Left cardiac atrium (tissue), 4 donors: ENCODE results near the gene STXBP3. TPM values are rescaled to one million over a fixed set of nuclear protein-coding genes. Genes with fewer than 3 reads are reported as not detected.
"Not testable (repeated sequence)": the region's sequence is repeated elsewhere in the genome, so short reads cannot be mapped to it uniquely, and the experiment has no call there.

Experiments
- ATAC-seq, 2 donors: fragments of 200-7000 bp; cut with Tn5 transposase; one replicate each; pipeline ENCODE4 v1.9.1; 2020; ENCODE audit warnings: mild to moderate bottlenecking in 2 of 2, moderate library complexity in 2 of 2
- DNase-seq: peaks from one replicate; pipeline ENCODE4 v3.0.0-alpha.2; 2020
- intact Hi-C, 2 donors: fragments of 100-400 bp; cut with DNase I; formaldehyde crosslinking; loops; one replicate each; pipeline versions ENCODE4 v1.14.1 to v1.15.1; 2022 to 2023
- long read RNA-seq: library from polyadenylated mRNA; unstranded; transcript quantifications from one replicate; pipeline ENCODE4 v2.0.0, GENCODE V29; 2021
- total RNA-seq, 2 donors: library from RNA; stranded (reverse); fragmentation: NEBNext Ultra II Directional; extraction: Animal tissue kit (Norgen Biotek cat#: 25700); gene quantifications; one replicate each; pipeline ENCODE4 v1.2.1, GENCODE V29; 2021
- donor health status: DM: no; HTN: yes; CAD: no.
- donor health status: DM: no; HTN: yes; CAD: no; lungs with severe emphysema.
- donor health status: DM: yes; HTN: yes; CAD: no.
- donor health status: Dilated cardiomyopathy.

Gene STXBP3, protein sequence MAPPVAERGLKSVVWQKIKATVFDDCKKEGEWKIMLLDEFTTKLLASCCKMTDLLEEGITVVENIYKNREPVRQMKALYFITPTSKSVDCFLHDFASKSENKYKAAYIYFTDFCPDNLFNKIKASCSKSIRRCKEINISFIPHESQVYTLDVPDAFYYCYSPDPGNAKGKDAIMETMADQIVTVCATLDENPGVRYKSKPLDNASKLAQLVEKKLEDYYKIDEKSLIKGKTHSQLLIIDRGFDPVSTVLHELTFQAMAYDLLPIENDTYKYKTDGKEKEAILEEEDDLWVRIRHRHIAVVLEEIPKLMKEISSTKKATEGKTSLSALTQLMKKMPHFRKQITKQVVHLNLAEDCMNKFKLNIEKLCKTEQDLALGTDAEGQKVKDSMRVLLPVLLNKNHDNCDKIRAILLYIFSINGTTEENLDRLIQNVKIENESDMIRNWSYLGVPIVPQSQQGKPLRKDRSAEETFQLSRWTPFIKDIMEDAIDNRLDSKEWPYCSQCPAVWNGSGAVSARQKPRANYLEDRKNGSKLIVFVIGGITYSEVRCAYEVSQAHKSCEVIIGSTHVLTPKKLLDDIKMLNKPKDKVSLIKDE
- total RNA-seq: 10 to 100 TPM; 27.7 to 30.4 TPM
- long read RNA-seq, transcript STXBP3-201 (19 exons, 2,478 nt): major isoform, 54 of 61 reads
- long read RNA-seq, partial matches to known transcripts: 1 of 61 reads
- long read RNA-seq, other reads (novel, unspliced or antisense): 6 of 61 reads

DNA sequence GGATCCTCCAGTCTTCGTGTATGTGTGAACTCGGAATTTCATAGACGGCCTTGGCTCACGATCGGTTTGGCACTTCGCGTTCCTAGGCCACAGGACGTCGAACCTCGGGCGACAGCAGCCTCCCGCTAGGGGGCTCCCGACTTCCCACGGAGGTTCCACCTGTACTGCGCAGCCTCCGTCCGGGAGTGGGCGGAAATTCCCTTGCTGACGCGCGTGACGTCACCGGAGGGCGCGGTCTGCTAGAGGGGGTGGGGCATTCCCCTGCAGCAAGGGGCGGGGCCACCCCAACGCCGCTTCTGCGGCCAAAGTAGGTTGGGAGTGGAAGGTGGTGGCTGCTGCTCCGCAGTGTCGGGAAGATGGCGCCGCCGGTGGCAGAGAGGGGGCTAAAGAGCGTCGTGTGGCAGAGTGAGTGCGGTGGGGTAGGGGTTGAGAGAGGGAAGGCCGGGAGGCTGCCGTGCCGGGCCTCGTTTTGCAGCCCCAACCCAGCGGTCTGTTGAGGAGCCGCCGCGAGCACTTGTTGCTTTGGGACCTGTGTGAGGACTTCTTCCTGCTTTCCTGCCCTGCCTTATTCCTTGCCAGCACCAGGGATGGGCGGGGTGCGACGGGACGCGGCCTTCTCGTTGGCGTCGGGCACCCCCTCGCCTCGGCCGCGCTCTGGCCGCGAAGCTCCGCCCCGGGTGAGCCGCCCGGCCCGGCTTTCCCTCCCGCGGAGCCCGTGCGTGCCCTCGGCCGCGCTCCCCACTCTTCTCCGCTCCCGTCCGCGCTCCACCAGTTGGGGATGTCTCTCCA lies at the start of gene STXBP3:
TSS of gene STXBP3 (plus strand) at position 293 of the 789 bp plus-strand sequence. CDS start at position 357, 64 bp downstream.
- intact Hi-C loops: loop anchor here in 1 of 2 donors (5.0 kb wide), 1 partner anchor 54 kb away; the partner anchor contains the start of gene PRPF38B
- peak; percentile 97 to 98 for ATAC-seq
- DNase-seq: peak; percentile 99

DNA sequence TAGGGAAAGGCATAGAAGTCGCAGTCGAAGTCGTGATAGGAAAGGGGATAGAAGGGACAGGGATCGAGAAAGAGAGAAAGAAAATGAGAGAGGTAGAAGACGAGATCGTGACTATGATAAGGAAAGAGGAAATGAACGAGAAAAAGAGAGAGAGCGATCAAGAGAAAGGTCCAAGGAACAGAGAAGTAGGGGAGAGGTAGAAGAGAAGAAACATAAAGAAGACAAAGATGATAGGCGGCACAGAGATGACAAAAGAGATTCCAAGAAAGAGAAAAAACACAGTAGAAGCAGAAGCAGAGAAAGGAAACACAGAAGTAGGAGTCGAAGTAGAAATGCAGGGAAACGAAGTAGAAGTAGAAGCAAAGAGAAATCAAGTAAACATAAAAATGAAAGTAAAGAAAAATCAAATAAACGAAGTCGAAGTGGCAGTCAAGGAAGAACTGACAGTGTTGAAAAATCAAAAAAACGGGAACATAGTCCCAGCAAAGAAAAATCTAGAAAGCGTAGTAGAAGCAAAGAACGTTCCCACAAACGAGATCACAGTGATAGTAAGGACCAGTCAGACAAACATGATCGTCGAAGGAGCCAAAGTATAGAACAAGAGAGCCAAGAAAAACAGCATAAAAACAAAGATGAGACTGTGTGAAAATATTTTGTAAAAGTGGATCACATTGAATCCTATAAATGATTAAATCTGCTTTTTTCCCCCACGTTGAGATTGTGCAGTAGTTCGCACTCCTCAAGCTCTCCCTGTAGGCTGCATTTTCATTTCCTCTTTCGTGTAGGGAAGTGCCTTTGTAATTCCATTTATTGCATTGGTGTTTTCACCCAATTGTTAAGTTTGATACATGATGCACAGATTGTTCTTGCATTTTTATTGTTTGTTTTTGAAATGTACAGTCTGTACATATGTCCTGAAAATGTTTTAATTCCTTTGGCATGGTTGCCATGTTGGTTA lies 46.8 kb upstream of the STXBP3 start:
- no peak for ATAC-seq
- DNase-seq: no peak
- intact Hi-C loops: no loop called here

DNA sequence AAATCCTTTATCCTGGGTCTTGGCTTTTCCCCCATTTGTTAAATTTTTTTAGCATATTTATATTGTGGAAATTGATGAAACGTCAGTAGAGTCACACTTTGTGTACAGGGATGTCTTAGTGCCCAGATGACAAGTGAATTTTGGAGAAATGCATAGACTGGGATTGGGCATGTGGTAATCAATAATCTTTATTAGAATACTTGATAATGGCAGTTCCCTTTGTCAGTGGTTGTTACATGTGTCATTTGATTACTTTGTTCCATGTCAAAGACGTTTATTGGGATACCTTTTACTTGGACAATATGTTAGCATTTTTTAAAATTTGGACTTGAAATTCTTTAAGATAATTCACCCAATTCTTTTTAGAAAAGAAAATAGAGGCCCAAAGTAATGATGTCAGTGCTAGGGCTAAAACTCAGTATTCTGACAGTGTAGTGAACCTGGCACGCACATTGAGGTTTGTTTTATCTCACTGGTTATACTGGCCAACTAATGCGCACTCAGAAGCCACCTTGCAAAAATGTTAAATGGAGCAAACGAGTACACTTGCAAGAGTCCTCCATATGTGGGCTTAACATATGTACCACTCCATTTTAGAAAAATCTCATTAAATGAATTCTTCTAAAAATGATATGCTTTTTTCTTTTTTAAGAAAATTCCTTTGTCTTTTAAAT lies 45.2 kb upstream of the STXBP3 start:
- DNase-seq (no peak), ATAC-seq (no peak)
- intact Hi-C loops: no loop called here

DNA sequence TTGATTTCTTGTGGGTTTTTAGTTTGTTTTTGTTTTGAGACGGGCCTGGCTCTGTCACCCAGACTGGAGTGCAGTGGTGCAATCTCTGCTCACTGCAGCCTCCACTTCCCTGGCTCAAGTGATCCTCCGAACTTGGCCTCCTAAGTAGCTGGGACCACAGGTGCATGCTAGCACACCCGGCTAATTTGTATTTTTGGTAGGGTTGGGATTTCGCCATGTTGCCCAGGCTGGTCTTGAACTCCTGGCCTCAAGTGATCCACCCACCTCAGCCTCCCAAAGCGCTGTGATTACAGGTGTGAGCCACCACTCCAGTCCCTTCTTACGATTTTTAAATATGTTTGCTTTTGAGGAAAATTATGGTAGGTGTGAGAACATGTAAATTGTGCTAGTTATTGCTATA lies 44.4 kb upstream of the STXBP3 start:
- ATAC-seq, DNase-seq, intact Hi-C loops: not testable (repeated sequence)

DNA sequence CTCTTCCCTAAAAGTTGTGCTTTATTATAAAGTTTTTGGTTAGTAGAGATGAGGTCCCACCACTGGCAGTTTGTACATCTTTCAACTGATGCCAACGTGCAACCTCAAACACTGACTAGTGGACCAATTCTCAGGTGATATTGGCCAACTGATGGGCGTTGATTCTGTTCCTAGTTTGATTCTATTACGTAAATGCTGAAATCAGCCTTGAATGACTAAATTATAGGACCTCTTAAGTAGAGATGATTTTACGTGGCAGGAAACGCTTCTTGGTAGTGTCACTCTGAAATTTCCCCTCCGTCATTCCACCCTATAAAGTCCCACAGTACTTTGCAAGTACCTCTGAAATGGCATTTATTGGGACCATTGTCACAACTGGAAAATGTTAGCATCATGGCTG lies 42.5 kb upstream of the STXBP3 start:
- ATAC-seq: no peak
- intact Hi-C loops: no loop called here
- DNase-seq: no peak

DNA sequence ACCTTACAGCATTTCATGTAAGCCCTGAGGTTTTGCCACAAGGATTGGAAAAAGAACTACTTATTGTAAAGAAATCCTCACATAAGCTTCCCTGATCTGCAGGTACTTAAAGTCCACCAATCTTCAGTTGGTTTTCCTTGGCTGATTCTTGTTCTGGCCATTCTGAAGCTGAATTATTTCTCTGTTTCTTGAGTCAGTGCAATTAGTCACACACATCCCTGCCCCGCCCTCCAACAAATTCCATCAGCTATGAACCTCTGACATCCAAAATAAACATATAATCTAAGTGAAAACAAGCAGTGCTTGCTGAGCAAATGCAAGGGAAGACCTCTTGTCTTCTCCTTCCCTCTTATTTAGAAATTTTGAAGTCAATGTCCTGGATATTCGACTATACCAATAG lies 42.0 kb upstream of the STXBP3 start:
- intact Hi-C loops: no loop called here
- peak in 1 of 2 donors; percentile 85 for ATAC-seq
- DNase-seq: peak; percentile 58

DNA sequence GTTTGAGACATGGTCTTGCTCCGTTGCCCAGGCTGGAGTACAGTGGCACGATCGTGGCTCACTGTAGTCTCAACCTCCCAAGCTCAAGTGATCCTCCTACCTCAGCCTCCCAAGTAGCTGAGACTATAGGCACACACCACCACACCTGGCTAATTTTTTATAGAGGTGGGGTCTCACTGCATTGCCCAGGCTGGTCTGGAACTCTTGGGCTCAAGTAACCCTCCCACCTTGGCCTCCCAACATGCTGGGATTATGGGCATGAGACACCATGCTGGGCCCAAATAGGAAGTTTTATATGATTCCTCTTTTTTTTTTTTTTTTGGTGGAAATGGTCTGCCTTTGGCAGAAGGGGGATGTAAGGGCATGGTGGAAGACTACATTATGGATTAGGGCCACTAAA lies 39.8 kb upstream of the STXBP3 start:
- ATAC-seq (no peak), DNase-seq (no peak)
- intact Hi-C loops: no loop called here

DNA sequence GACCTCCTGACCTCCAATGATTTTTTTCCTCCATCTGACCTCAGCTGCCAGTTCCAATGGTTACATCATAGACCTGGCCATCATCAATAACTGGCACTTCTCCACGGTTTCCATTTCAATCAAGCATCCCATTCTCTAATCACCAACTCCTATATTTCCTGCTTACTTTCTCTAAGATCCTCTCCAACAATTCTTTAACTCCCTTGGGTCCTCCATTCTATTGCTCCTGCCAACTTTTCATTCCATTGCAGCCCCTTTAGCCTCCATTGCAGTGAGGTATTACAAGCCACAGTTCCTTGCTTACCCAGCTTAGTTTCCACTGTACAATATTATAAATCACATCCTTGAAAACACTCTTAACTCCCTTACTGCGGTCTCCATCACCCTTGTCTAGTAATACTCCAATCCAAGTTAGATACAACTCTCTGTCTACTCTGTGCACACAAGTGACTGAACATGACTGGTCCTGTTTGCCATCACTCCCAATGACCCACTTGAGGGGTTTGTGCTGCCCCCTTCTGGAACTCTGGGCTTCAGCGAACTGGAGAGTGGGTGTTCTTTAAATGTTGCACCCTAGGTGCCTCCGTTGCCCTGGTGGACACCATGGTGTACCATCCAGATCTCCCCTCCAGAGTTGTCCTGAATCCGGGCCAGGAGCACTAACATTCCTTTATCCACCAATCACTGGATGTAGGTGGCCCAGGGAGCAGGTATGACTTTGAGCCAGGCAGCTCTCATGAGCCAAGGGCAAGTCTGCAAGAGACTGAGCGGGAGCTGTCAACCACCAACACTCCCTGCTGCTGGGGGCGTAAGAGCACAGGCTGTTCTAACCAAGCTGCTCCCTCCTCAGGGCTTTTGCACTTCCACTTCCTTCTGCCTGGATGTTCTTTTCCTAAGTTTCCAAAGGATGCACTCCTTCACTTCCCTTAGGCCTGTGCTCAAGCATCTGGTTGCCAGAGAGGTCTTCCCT lies 37.5 kb upstream of the STXBP3 start:
- DNase-seq: no peak
- intact Hi-C loops: no loop called here
- ATAC-seq: peak in 1 of 2 donors; percentile 19

DNA sequence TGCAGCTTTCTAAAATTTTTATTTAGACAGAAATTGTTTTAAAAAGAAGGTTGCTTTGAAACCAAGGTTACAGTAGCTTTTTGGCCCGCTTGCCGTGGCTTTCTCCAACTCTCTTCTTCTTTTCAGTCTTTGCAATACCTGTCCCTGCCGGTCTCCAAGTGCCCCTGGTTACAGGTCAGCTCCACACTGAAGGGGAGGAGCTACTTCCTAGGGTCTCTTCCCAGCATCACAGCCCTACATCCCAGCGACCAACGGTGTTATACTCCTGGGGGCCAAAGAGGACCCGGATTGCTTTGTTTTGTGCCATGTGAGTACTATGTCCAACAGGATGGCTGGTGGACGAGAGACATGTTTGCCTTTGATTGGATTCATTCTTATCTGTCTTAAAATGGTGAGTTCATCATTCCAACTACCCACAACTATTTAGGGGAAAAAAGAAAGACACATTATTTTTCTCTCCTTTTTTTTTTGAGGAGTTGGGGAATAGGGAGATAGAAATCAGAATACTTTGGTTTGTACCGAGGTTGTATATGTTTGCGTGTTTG lies 33.8 kb upstream of the STXBP3 start, which contains the start of gene FNDC7:
TSS of gene FNDC7 (plus strand) at position 303 of the 545 bp plus-strand sequence. CDS start at position 329, 26 bp downstream.
- DNase-seq (no peak), ATAC-seq (no peak)
- intact Hi-C loops: no loop called here

DNA sequence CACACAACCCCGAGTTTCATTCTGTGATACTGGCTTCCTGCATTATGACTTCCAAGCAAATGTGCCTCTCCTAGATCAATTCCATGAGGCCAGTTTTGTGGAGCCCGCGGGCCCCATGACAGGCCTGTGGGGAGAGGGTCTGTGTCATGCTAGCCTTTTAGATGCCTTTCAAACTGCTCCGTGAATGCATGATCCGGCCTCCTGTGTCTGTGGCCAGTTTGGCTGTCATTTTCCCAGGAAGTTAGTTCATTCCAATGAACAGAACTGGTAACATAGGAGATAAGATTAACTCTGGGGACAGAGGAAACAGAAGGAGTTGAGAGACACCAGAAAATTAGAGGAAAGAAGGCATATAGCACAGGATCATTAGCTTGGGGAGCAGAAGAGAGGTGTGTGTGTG lies 30.5 kb upstream of the STXBP3 start:
- intact Hi-C loops: no loop called here
- DNase-seq (no peak), ATAC-seq (peak; percentile 9 to 70)

DNA sequence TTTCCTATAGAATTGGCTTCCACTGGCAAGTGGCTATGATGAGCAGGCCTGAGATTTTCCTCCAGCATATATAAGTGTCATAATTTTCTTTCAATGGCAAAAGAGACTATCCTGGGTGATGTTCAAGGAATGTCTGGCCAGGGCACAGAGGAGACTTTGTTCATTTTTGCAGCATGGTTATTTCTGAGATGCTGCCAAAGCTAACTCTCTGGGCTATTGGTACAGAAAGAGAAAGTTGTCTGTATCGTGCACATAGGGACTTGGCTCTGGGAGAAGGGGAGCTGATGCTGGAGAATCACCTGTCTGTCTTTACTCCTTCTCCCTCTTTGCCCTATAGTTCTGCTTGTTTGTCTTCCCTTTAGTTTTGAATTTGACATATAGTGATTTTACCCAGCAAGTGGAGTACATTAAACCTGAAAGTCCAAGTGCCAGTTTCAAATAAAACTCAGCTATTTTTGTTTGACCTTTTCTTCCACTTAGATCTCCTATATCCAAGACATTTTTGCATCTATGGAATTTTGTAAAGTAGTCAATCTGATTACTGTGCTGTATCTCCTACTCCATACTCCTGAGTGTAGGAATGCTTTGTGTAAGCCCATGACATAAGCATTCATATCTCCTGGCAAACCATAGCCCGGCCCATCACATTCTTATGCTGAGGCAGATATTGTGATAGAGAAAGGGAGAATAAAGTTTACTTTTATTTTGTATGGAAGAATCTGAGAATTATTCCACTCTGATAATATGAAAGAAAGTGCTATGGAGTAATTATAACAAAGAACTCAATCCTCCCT lies 29.8 kb upstream of the STXBP3 start:
- intact Hi-C loops: no loop called here
- no peak for DNase-seq
- ATAC-seq: peak in 1 of 2 donors; percentile 7

DNA sequence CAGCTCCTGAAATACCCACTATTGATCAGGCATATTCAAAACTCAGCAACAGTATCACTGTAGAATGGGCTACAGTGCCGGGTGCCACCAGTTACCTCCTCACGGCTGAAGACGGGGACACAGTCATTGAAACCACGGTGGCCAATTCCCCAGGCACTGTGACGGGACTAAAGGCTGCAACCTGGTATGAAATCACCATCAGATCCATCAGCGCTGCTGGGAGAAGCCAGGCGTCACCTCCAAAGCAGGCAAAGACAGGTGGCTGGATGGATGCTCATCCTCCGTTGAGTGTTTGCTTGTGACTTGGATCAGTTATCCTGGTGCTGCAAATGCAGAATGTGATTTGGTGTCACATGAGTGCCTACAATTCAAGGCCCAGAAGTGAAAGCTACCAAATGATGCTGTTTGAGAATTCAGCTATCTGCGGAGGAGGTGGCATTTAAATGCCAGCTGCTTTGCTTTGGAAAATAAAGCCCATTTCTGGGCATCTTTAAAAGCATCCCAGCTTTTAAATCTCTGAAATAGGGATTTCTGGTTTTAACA lies 28.6 kb upstream of the STXBP3 start:
- intact Hi-C loops: no loop called here
- no peak for DNase-seq
- no peak for ATAC-seq

DNA sequence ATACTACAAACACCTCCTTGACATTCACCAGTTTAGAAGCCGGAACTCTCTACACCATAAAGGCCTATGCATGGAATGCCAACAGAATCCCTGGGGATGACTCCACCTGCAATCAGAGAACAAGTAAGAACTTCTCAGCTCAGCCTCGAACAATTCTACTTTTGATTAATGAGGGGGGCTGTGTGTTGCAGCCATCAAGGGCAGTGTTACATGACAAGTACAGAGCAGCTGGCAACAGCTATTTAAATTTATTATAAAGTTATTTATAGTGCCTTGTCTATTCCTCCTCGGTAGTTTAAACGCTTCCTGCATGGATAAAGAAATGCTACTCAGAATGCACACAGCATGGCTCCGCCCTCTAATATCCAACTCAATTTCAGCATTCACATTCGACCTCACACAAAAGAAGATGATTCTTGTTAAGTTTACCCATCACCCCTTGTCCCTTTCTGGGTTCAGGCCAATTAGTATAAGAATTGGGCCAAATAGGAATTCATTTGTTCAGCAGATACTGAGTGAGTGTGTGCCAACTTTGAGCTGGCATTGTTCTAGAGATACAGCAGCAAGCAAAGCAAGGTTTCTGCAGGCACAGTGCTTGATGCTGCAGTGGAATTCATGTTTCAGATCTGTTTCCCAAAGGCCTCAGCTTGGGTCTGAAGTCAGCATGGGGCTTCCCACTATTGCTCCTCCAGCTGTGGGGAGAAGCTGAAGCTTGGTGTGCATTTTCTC lies 27.4 kb upstream of the STXBP3 start:
- no peak for DNase-seq
- peak in 1 of 2 donors; percentile 5 for ATAC-seq
- intact Hi-C loops: no loop called here

DNA sequence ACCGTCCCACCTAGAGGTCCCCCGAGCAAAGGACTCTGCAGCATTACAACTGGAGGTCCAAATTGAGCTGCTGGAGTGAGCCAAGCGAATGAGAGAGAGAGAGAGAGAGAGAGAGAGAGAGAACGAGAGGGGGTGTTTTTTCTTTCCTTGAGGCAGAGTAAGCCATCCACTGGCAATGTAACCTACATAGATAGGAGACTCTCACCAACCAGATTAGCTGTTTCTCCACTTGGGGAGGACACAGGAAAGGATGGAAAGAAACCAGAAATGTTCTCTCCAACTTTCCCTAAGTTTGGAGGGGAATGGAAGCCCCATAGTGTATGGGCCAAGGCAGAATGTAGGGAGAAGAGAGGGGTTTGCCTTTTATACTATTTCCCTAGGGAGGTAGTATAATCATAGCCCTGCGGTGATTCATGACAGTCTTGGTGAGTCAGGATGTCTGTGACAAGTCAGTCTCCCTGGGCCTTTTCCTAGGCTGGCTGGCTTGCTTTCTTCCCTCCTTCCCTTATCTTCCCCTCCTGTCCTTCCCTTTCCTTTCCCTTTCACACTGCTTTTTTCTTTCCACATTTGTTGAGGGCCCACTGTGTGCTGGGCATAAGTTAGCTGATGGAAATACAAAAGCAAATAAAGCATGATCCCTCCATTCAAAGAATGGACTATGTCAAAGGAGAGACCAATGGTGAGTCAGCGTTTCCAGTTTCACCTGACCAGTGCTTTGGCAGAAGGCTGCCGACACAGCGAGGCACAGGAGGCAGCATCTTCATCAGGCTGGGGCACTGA lies 26.6 kb upstream of the STXBP3 start:
- intact Hi-C loops: no loop called here
- peak; percentile 32 to 88 for ATAC-seq
- peak; percentile 45 for DNase-seq
